HG03571 (cell line): ENCODE results near the gene SEMG1.

Experiments
- ATAC-seq: cut with Tn5 transposase; IDR thresholded peaks from one replicate; pipeline ENCODE4 v1.9.1; 2021; ENCODE audit not compliant: unreplicated experiment

SEMG1 gene, protein sequence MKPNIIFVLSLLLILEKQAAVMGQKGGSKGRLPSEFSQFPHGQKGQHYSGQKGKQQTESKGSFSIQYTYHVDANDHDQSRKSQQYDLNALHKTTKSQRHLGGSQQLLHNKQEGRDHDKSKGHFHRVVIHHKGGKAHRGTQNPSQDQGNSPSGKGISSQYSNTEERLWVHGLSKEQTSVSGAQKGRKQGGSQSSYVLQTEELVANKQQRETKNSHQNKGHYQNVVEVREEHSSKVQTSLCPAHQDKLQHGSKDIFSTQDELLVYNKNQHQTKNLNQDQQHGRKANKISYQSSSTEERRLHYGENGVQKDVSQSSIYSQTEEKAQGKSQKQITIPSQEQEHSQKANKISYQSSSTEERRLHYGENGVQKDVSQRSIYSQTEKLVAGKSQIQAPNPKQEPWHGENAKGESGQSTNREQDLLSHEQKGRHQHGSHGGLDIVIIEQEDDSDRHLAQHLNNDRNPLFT

DNA sequence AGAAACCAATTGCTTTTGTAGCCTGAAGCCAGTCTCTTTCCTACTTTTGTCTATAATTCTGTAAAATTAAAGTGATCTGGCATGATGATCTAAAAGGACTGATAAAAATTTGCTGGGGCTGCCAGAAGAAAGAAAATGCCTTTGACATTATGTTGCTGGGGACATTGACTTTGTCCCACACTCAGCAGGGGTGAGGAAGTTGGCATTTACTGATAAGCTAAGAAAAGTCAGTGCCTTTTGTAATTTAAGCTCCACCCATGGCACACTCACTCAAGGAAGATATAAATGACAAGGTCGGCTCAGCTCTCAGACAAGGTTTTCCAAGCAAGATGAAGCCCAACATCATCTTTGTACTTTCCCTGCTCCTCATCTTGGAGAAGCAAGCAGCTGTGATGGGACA lies at the start of gene SEMG1:
Gene SEMG1 (plus strand): TSS at position 309 of the 400 bp plus-strand sequence. CDS start 21 bp downstream, at position 330.
- ATAC-seq, result no peak

- ATAC-seq, result no peak
Measured at GRCh38 chr20:45157962-45158361, 48.9 kb upstream of the SEMG1 start.

DNA sequence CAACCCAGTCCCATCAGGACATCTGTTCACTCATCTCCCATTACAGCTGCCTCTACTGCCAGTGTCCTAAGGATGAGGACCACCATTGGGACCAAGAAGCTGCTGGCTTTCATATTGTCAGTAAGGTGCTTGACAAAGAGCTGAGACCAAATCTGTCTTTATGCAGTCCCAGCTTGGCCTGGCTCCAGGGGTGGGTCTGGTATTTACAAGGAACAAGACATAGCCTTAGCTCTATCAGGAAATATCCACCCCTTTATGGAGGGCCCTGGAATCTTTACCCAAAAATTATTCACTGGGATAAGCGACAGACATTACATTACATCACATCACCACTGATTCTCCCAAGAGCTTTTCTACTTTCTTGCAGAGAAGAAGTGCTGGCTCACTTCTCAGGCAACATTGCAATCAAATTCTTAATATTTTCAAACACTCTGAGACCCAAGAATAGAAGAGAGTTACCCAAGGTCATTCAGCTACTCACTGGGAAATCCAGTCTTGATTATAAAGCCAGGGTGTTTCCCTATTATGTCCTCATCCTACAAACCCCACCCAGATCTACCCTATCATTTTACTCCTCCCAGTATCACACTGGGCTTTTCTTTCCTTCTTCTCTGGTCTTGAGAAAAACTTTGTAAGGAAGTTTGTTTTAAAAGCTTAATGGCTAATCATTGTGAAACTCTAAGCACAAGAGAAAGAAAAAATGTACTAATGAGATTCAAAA lies 43.6 kb upstream of the SEMG1 start:
- no peak for ATAC-seq

- no peak for ATAC-seq
Measured at GRCh38 chr20:45164906-45165305, 41.9 kb upstream of the SEMG1 start.

DNA sequence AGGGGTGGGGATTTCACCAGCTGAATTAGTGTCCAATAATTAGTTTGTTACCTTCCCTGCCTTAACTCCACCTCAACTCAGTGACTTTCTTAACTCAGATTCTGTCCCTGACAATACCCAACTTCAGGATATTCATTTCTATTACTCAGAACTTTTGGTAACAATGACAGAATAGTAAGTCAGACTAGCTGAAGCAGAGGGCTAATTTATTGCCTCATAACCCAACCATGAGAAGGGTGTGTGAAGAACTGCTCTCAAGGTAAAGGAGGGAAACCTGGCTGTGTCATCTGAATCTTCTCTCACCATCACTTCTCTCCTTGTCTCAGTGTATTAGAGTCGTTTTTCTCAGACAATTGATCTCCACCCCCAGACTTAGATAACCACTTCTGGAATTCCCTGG lies 33.3 kb upstream of the SEMG1 start:
- no peak for ATAC-seq

DNA sequence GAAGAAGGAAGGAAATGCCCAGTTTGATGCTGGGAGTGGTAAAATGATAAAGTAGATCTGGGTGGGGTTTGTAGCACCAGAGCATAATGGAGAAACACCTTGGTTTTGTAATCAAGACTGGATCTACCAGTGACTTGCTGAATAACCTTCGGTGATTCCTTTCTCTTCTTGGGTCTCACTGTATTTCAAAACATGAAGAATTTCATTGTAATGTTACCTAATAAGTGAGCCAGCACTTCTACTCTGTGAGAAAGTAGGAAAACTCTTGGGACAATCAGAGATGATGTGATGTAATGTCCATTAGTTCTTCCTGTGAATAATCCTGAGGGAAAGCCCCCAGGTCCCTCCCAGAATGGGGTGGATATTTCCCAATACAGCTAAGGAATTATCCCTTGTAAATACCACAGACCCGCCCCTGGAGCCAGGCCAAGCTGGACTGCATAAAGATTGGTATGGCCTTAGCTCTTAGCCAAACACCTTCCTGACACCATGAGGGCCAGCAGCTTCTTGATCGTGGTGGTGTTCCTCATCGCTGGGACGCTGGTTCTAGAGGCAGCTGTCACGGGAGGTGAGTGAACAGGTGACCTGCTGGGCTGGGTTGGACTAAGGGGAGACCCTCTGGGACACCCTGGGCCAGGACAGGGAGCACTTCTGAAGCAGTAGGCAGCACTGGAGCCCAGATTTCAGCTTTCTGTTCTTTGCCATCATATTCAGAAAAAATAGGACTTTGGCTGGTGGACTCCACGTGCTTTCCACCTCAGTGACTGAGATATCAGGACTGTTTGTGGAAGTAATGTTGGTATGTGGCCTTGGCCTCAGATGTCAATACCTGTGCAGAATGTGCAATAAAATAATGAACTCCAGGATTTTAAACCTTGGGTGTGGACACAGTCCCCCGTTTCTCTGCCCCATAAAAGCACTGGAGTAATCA lies 32.1 kb upstream of the SEMG1 start, which contains the start of gene PI3:
Gene PI3 (plus strand): TSS at position 469 of the 931 bp plus-strand sequence. CDS start 21 bp downstream, at position 490.
- no peak for ATAC-seq

DNA sequence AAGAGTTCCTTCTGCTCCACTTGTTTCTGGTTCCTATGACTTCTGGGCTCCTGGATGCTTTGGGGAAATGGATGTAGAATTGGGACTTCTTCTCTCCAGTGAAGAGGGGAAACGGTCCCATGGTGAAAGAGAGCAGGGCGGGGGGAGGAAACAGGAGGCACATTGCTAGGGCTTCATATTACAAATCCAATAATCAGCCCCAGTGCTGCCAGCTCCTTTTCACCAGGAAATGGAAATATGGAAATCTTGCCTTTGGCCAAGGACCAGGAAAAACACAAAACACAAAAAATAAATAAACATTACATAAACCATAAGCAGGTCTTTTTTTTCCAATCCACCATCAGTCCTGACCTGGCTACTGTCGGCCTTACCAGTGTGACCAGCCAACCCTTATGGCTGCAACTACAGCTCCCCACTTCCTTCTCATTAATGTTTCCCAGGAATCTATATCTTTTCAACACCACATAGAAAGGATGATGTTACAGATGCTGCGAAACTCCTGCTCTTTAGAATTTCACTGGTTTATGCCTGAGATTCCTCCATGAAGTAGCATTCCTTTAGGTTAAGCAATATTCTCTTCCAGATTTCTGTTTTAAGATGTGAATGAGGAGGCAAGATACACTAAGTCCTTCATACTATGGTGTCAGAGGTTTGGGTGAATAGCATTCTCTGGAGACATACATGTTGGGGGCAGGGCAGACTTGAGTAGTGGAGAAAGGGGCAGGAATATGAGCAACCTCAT lies 30.1 kb upstream of the SEMG1 start:
- ATAC-seq, result no peak

- no peak for ATAC-seq
Measured at GRCh38 chr20:45179166-45179565, 27.7 kb upstream of the SEMG1 start.

DNA sequence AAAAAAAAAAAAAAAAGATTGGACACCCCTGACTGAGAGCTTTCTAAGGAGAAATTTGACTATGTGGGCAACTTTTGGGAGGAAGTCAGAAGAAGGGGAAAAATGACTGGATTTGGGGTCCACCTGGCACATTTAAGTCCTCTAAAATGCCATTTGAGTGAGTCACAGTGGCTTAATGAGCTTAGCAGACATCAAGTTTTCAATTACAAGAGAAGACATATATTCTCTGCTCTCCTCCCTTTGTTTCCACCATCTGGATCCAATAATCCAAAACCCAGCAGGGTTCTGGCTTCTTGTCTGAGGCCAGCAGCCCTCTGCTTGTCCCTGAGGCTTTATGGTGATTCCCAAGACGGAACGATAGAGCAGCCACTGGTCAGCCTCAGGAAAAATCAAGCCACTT lies 25.2 kb upstream of the SEMG1 start:
- no peak for ATAC-seq

GRCh38 chr20:45183084-45183483 lies 23.7 kb upstream of the SEMG1 start:
- ATAC-seq, result no peak

- no peak for ATAC-seq
Measured at GRCh38 chr20:45187693-45188092, 19.1 kb upstream of the SEMG1 start.

- ATAC-seq, result no peak
Measured at GRCh38 chr20:45189067-45189609, 17.7 kb upstream of the SEMG1 start.

DNA sequence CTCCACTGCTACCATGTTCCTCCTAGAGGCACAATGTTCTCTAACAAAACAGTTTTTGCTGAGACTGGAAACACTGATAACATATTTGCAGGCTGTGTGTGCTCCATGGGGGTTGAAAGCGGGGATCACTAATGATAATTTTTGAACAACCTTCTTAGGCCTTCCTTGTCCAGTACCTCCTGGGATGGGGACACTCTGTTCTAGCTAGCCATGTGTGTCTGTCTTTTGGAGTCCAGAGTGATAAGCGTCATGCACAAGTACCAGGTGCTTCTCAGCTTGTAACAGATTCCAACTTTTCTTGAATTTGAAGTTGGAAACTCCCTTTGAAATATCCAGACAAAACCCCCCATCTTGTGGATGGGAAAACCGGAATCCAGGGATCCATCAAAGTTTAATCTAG lies 17.0 kb upstream of the SEMG1 start:
- ATAC-seq, result no peak

GRCh38 chr20:45191926-45192325 lies 14.9 kb upstream of the SEMG1 start:
- no peak for ATAC-seq

DNA sequence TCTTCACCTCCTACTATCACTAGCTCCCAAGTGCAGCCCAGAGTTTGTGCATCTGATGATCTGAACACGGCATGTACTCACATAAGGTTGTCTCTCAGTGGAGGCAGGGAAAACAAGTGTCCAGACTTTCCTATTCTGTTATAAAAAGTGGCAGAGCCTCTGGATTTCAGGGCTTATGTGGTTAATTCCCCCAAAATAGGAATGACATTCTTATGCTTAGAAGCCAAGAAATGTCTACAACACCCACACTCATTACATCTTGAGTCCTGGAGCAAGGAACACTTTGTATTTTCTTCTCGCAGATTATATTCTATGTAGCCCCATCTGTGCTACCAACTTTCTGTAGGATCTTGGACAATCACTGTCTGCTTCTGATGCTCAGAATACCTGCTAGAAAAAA lies 13.5 kb upstream of the SEMG1 start:
- ATAC-seq, result no peak

- ATAC-seq, result no peak
Measured at GRCh38 chr20:45209924-45210323, 3.1 kb downstream of the SEMG1 start.

GRCh38 chr20:45211569-45212474 lies 5.0 kb downstream of the SEMG1 start:
- ATAC-seq, result no peak

DNA sequence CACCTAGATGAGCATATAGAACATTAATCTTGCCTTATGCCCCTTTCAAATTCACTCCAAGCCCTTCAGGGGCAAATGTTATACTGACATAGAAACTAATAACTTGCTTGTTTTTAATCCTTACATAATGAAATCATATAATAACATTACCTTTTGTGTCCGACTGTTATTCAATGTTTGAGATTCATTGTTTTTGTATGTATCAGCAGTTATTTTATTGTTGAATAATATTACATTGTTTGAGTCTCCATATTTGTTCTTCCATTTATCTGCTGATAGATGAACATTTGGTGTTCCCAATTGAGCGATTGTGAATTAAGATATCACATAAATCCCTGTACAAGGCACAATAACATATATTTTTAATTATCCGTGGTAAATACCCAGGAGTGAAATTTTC lies 6.0 kb downstream of the SEMG1 start:
- ATAC-seq, result no peak

DNA sequence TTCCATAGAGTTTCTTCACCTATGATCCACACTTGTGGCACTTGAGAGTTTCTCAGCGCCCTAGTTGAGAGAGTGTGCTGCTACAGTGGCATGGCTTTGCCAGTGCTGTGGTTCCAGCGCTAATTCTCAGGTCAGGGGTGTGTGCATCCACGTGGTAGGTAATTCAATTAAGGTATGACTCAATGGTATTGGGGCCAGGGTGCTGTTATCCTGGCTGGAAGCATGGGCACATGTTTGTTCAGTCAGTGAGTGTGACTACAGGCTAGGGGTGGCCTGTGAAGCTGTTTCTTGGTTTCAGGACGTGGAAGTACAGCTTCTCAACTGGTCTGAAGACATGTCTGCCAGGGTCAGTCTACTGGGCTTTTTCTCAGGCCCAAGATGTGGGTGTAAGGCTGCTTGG lies 11.3 kb downstream of the SEMG1 start:
- no peak for ATAC-seq
